ENCODE data around the gene TGM2.

TGM2 gene

DNA sequence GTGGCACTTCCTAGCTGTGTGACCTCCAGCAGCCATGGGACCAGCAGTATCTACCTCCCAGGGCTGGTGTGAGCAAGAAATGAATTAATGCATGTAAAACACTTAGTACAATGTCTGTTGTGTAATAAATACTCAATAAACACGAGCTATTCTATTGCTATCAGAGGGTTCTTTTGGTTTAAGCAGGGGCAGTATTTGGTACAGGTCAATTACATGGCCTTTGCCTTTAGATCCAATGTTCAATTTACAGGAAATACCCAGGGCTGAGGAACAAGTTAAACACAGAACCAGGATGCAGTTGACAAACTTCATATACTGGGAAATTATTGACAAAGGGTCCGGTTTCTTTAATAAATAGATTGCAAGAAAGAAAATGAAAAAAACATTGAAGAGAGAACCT, 2.9 kb downstream of the TGM2 start:
- peaks cover 13% of the 10 kb centered on the region for H3K27me3 Mint-ChIP-seq
- no peak overlapping the region for H3K27ac Mint-ChIP-seq
- peaks cover 5% of the 10 kb centered on the region for H3K4me1 Mint-ChIP-seq
- no peak overlapping the region for H3K4me3 Mint-ChIP-seq
- H3K9me3 Mint-ChIP-seq: no peaks in the 10 kb centered on the region
- no peaks in the 10 kb centered on the region for H3K36me3 Mint-ChIP-seq

GRCh38 chr20:38161412-38161774, 3.7 kb downstream of the TGM2 start:
- Mint-ChIP-seq H3K27me3 (peaks cover 13% of the 10 kb centered on the region), H3K9me3 (no peaks in the 10 kb centered on the region), H3K36me3 (no peaks in the 10 kb centered on the region), H3K27ac (no peak overlapping the region), H3K4me3 (no peak overlapping the region), H3K4me1 (peaks cover 5% of the 10 kb centered on the region)

GRCh38 chr20:38159957-38160756, 4.9 kb downstream of the TGM2 start:
- H3K27me3 Mint-ChIP-seq: peaks cover 3% of the 10 kb centered on the region
- no peaks in the 10 kb centered on the region for H3K36me3 Mint-ChIP-seq
- no peak overlapping the region for H3K27ac Mint-ChIP-seq
- no peaks in the 10 kb centered on the region for H3K9me3 Mint-ChIP-seq
- no peaks in the 10 kb centered on the region for H3K4me1 Mint-ChIP-seq
- no peak overlapping the region for H3K4me3 Mint-ChIP-seq

DNA sequence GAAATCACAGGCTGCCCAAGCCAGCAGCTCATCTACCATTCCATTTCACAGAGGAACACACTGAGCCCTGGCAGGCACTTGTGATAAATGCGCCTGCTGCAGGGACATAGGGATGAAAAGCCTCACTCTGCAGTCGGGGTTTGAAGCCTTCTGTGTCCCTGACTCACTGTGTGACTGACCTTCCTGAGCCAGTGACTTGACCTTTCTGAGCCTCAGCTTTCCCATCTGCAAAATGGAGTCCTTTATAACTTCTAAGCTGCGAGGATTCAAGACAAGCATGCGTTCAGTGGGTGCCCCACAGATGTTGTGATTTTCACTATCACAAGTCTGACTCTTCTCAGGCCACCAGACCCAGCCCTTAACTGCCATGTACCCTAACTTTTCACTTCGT, 5.5 kb downstream of the TGM2 start:
- peaks cover 3% of the 10 kb centered on the region for H3K27me3 Mint-ChIP-seq
- no peak overlapping the region for H3K4me3 Mint-ChIP-seq
- no peaks in the 10 kb centered on the region for H3K9me3 Mint-ChIP-seq
- no peaks in the 10 kb centered on the region for H3K4me1 Mint-ChIP-seq
- H3K27ac Mint-ChIP-seq: no peak overlapping the region
- no peaks in the 10 kb centered on the region for H3K36me3 Mint-ChIP-seq

- Mint-ChIP-seq H3K27ac (no peak overlapping the region), H3K4me1 (no peaks in the 10 kb centered on the region), H3K36me3 (no peaks in the 10 kb centered on the region), H3K9me3 (no peaks in the 10 kb centered on the region), H3K4me3 (no peak overlapping the region), H3K27me3 (peaks cover 2% of the 10 kb centered on the region)
Measured at GRCh38 chr20:38158701-38159351, 6.2 kb downstream of the TGM2 start.

GRCh38 chr20:38157635-38158495, 7.2 kb downstream of the TGM2 start:
- Mint-ChIP-seq H3K36me3 (no peaks in the 10 kb centered on the region), H3K27me3 (peaks cover 2% of the 10 kb centered on the region), H3K27ac (no peak overlapping the region), H3K9me3 (no peaks in the 10 kb centered on the region), H3K4me3 (no peak overlapping the region), H3K4me1 (no peaks in the 10 kb centered on the region)

- Mint-ChIP-seq H3K27me3 (no peaks in the 10 kb centered on the region), H3K27ac (no peak overlapping the region), H3K9me3 (no peaks in the 10 kb centered on the region), H3K36me3 (no peaks in the 10 kb centered on the region), H3K4me3 (no peak overlapping the region), H3K4me1 (peaks cover 7% of the 10 kb centered on the region)
Measured at GRCh38 chr20:38156888-38157634, 8.0 kb downstream of the TGM2 start.

- Mint-ChIP-seq H3K27ac (no peak overlapping the region), H3K4me1 (peaks cover 14% of the 10 kb centered on the region), H3K4me3 (no peak overlapping the region), H3K9me3 (no peaks in the 10 kb centered on the region), H3K27me3 (no peaks in the 10 kb centered on the region), H3K36me3 (no peaks in the 10 kb centered on the region)
Measured at GRCh38 chr20:38156280-38156679, 8.8 kb downstream of the TGM2 start.

GRCh38 chr20:38155811-38156210, 9.3 kb downstream of the TGM2 start:
- Mint-ChIP-seq H3K27ac (no peak overlapping the region), H3K27me3 (peaks cover 1% of the 10 kb centered on the region), H3K9me3 (no peaks in the 10 kb centered on the region), H3K36me3 (no peaks in the 10 kb centered on the region), H3K4me1 (peaks cover 14% of the 10 kb centered on the region), H3K4me3 (no peak overlapping the region)

DNA sequence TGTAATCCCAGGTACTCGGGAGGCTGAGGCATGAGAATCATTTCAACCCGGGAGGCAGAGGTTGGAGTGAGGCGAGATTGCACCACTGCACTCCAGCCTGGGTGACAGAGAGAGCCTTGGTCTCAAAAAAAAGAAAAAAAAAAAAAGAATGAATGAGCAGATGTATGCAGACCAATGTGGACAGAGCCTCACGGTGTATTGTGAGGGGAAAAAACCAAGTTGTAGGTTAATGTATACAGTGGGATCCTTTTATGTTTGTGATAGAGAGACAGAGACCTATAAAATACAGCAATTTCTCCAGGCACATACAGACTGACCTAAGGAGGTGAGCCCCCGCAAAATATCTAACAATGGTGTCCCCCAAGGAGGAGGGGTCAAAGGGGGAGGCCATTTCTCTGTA, 11.7 kb downstream of the TGM2 start:
- H3K9me3 Mint-ChIP-seq: no peaks in the 10 kb centered on the region
- no peak overlapping the region for H3K27ac Mint-ChIP-seq
- H3K4me3 Mint-ChIP-seq: no peak overlapping the region
- peaks cover 4% of the 10 kb centered on the region for H3K27me3 Mint-ChIP-seq
- H3K4me1 Mint-ChIP-seq: peaks cover 14% of the 10 kb centered on the region
- no peaks in the 10 kb centered on the region for H3K36me3 Mint-ChIP-seq

DNA sequence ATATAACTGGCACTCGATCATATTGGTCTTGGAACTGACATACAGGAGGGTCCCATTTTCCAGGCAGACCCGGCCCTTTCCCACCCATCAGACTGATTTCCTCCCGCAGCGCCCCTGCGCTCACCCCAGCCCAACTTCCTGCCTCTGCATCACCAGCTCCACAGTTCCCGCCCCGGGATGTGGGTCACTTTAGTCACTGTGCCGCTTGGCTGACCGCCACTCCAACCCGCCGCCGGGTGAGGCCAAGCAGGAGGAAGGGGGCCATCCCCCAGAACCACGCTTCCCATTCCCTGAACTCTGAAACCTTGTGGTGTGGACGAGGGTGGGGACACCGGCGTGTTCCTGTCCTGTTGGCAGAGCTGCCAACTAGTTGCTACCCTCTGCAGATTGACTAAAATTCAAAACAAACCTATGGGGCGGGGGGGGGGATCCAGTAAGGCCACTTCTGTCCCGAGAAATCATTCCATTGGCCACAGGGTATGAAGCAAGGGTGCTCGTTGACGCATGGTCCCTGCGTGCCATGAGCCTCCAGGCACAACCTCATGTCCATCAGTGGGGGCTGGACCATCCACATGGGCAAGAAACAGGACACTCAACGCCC, 12.3 kb downstream of the TGM2 start:
- H3K4me3 Mint-ChIP-seq: peak overlapping the region; percentile 36
- no peaks in the 10 kb centered on the region for H3K36me3 Mint-ChIP-seq
- H3K4me1 Mint-ChIP-seq: peaks cover 14% of the 10 kb centered on the region
- H3K9me3 Mint-ChIP-seq: no peaks in the 10 kb centered on the region
- H3K27me3 Mint-ChIP-seq: peaks cover 5% of the 10 kb centered on the region
- H3K27ac Mint-ChIP-seq: no peak overlapping the region

DNA sequence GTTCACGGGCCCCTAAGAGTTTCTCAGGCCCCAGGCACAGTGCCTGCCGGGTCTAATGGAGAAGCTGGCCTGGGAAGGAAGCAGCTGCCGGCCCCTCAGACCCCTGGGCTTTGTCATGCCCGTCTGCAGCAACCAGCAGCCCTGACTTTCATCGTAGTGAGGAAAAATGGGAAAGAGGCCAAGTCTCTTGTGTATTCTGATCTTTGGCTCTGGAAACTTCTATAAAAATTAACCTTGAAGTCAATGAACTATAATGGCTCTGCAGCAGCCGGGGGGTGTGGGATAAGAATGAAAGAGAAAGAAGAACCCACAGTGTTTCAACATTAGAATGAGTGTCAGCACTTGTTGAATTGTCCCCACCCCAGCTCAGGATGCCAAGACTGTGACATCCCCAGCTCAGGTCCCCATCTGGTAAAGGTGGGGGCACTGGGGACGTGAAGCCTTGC, 12.9 kb downstream of the TGM2 start:
- Mint-ChIP-seq H3K27ac (no peak overlapping the region), H3K4me3 (peak overlapping the region; percentile 36), H3K36me3 (no peaks in the 10 kb centered on the region), H3K27me3 (peaks cover 5% of the 10 kb centered on the region), H3K9me3 (no peaks in the 10 kb centered on the region), H3K4me1 (peaks cover 14% of the 10 kb centered on the region)

DNA sequence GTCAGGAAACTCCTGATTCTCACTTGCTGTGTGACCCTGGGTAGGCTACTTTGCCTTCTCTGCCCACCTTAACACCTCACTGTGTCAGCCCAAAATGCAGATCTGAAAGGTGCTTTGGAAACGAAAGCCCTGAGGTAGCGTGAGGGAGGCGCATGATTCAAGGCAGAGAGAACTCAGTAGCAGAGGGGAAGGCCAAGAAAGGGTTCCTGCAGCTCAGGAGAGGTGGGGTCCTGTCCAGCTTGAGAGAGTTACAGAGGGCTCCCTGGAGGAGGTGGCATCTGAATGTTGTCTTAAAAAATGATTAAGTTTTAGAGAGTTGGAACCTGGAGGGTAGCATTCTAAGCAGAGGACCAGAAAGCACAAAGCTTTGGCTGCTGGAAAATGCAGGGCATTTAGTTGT, 13.6 kb downstream of the TGM2 start:
- H3K4me3 Mint-ChIP-seq: no peak overlapping the region

DNA sequence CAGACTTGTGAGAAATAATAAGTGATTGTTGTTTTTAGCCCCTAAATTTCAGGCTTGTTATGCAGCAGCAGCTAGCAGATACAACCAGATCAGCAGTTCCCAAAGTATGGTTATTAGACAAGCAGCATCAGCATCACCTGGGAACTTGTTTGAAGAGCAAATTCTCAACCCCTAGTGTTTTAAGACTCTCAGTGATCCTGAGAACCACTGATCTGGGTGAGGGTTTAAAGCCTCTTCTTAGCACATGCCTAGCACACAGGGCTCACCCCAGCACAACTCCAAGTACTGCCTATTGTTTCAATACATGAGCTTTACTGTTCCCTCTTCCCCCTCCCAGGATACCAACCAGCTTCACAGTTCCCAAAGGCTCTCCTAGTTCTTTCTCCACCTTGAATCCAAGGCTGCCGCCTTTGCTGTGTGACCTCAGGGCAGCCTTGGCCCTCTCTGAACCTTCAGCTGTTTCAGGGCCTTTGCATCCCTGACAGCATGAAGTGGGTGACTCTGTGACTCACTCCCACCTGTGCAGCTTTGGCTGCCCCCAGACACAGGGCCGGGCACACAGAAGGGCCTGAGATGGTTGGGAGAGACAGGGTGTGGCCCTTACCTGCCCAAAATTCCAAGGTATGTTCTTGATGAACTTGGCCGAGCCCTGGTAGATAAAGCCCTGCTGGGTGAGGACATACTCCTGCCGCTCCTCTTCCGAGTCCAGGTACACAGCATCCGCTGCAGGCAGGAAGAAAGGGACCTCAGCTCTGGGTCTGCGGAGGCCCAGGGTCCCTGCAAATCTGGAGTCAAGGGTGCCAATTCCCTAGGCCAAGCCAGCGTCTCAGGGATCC, 14.5 kb downstream of the TGM2 start:
- Mint-ChIP-seq H3K36me3 (no peaks in the 10 kb centered on the region), H3K27ac (no peak overlapping the region), H3K9me3 (no peaks in the 10 kb centered on the region), H3K27me3 (peaks cover 5% of the 10 kb centered on the region), H3K4me1 (peaks cover 14% of the 10 kb centered on the region), H3K4me3 (no peak overlapping the region)

More for the DNA sequence above, 13.6 kb downstream of the TGM2 start:
- Mint-ChIP-seq H3K9me3 (no peaks in the 10 kb centered on the region), H3K27me3 (peaks cover 5% of the 10 kb centered on the region), H3K27ac (no peak overlapping the region), H3K4me1 (peaks cover 14% of the 10 kb centered on the region), H3K36me3 (no peaks in the 10 kb centered on the region)
